CD4-positive, alpha-beta T cell treated with Interleukin-2 at 100 ng/mL for 4 hours (primary cell): ENCODE data around the gene HOXD3.

Source experiments
- DNase-seq: peaks from one replicate; pipeline ENCODE4 v3.0.0-alpha.2; 2020; ENCODE audit warnings: low spot score

The HOXD3 gene

DNA sequence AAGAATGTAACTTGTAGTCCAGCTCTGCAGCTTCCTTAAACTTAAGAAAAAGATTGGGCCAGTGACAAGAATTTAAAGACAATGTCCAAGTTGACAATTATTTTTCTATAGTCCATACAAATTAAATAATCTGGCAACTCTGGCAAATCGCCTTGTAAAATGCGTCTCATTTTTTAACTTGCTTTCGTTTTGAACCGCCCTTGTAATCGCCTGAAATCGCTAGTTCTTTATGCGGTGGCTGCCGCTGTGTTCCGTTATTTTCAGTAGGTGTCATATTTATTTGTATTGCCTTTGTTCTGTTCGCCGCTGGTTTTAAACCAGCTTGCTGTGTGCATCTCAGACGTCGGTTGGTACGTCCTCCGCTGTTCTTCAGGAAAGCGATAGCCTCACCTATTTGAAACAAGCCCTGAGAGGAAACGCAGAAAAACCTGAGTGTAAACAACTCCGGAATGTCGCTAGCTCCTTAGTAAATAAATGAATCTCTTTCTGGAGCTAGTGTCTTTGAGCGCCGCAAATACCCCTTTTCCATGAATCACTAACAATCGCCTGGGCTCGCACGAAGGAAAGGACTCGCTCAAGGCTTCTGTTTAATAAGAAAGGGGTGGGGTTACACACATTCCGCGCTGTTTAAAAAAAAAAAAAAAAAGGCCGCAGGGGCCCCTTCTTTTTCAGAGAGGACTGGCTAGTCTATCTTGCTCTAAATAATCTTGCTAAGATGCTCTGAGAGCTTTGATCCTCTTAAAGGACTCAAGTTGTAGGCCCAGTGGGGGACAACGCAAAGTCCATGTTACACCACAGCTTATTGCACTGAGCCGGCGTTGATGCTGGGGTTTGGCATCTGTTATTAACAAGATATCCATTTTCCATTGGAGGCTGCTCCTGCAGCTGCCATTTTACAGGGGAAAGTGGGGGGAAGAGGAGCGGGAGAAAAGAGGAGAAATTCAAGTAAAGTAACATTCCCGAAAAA is 24.6 kb upstream of the HOXD3 start:
- no peak for DNase-seq

DNA sequence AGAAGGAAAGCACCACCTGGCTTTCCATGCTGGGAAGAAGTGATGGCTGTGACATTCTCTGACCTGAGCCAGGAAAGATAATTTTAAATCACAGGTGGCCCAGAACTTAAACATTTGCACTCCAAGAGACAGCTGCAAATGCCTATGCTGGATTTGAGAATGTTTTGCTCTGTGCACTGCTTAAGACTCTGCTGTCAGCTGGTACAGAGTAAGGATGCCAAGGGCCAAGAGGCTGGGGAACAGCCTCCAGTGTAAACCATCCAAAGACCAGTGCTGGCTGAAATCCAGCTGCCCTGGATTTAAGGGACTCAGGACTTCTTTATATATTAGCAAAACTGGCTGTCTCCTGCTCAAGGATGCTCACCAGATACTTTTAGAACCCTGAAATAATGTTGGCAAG is 23.7 kb upstream of the HOXD3 start:
- no peak for DNase-seq

DNA sequence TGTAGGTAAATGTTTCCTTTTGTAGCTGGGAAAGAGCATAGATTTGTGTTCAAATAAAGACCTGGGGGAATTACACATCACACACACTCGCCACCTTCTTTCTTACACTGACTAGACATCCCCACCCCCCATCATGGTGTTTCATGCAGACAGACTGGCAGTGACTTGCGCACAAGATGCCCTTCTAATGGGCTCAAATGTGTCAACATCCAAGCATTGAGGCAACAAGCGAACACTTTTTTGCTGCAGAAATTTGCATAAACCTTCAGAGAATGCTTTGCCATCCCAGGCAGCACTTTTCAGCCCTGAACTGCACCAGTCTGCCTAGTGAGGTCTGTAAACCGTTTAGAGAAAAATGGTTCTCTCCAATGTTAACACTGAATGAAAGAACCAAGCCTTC is 23.1 kb upstream of the HOXD3 start:
- no peak for DNase-seq

DNA sequence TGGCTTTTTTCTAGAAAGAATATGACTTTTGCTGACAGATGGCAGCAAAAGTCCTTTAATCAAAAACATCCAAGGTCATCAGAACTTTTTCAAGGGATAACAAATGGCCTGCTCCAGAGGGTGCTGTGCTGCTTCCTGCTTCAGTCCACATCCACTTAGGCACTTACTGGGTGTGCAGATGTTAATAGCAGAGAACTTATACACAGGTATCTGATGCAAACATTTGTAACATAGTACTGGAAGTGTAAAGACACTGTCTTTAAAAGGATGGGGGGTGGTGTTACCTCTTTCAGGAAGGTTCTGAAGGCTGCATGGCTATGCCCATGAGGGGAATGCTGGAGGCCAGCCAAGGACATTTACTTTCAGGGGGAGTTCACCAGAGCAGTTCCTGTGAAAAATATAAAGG is 22.1 kb upstream of the HOXD3 start:
- DNase-seq: no peak

DNA sequence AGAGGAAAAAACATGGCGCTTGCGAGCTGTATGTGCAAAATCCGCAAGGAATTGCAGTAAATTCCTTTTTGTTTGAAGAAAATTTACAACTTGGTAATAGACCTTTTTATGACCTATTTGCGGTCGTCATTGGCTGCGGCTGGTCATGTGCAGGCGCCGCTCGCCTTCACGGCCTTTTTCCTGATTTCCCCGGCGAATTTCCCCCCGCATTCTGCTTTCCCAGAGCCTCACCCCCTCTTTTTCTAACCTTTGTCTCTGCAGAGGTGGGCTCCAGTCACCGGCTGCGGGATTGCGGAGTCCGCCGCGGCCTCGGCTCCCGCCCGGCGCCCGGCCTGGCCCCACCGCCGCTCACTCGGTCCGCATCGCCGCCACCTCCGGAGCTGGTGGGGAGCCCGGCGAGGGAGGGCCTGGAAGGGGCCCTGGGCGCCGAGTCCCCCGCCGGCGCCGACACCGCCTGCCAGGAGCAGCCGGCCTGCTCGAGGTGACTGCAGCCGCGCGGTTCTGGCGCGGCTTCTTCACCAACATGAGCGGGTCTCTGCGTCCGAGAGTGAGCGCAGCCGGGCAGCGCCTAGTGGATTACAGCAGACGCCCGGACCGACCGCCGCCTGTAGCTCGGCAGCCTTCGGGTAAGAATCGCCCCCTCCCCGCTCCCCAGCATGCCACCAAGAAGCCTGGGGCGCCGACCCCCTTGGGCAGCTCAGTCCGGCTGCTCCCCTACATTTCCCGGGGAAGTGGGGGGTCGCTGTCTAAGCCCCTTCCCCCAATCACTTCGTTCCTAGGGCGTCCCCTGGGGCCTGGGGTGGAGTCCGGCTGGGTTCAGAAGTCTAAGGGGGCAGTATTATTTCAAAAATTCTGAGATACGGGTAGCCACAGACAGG is 20.5 kb upstream of the HOXD3 start:
- DNase-seq: no peak

DNA sequence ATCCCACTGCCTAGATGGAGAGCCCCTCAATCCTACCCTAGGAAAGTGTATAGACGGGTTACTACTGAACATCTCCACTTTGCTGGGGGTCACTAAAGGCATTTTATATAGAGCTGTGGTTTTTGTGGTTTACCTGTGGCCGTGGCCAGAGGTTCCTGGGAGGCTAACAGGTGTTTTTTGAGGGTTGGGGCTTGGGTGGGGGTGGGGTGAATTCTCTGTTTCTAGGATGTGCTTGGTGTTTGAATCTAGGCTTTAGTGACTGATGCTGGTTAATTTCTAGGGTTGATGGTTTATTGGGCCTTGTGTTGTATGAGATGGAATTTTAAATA is 19.9 kb upstream of the HOXD3 start:
- DNase-seq: no peak

DNA sequence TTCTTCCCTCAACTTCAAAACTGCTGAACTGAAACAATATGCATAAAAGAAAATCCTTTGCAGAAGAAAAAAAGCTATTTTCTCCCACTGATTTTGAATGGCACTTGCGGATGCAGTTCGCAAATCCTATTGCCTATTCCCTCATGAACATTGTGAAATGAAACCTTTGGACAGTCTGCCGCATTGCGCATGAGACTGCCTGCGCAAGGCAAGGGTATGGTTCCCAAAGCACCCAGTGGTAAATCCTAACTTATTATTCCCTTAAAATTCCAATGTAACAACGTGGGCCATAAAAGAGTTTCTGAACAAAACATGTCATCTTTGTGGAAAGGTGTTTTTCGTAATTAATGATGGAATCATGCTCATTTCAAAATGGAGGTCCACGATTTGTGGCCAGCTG is 19.2 kb upstream of the HOXD3 start:
- DNase-seq: no peak

DNA sequence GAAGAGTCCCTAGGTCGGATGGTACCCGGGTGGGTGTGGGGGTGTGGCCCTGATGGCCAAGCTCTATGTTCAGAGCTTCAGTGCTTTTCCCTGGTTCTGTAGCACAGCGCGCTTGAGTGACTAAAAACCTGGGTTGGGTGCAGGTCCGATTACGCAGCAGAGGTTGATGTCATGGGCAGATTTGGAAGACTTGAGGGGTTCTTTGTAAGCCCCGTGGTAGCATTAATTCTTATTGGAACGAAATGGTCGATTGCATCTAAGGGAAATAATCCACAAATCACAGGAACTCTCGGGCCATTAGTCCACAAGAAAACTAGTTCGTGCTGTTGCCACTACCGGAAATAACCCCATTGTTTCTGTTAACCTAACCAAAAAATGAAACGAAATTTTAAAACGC is 18.6 kb upstream of the HOXD3 start:
- DNase-seq: no peak

DNA sequence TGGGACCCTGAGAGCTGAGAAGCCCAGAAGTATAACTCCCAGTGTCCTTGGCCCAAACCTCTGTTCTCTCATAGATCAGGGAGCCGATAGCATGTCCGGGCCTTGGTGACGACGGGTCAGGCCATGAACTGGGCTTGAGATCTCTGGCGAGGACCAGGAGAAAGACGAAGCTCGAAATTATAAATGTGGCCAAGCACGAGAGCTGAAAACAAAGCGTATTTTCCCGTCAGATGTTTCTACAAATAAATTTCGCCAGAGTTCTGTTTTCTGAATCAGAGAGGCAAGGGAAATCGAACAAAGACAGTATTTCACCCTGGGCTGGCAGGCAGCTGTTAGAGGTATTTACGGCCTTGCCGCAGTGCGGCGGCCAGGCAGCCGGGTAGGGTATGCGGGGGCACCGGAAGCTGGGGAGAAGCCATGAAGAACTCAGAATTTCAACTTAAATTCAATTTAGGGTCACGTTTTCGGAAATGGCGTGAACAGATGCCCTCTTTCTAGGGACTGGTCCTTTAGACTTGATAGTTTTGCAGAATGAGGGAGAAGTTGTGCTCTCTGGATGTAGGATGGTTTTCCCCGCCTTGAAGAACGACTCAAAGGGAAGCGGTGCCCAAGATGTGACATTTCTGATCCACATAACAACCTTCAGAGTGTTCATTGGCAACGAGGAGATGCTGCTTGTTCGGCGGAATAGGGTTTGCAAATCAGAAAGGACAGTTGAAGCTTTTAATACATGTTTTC is 18.0 kb upstream of the HOXD3 start:
- DNase-seq: no peak

DNA sequence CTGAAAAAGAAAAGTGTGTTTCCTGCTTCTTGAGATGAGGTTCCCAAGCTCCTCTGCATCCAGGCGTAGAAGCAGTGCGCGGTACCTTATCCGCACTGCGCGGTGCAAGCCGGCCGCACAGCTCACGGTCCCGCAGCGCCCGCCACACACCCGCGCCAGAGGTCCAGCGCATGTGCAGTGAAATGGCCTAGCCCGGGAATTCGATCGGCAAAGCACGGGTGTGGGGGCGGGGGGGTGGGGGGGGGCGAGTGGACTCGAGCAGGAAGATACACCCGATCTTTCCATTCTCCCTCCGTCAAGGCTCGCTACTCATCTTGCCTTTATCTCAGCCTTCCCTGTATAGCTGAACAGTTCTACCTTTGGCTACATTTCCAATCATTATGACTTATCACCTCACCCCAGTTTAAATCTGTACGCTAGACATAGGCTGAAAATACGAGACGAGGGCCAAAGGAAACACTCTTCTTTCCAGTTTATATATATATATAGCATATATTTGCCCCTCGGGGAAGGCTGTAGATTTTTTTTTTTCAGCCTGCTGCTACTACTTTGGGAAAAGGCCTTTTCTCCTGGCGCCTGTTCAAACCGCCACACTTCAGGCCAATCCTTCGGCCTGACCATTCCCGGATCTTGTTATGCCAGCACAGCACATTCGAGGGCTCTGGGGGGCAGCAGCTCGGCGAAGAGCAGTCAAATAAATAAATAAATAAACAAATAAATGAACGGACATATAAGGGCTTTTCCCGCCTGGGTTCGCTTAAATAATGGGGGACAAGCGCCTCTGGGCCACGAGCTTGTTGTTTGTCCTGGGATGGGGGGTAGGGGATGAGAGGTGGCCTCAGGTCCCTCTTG is 17.2 kb upstream of the HOXD3 start:
- no peak for DNase-seq

DNA sequence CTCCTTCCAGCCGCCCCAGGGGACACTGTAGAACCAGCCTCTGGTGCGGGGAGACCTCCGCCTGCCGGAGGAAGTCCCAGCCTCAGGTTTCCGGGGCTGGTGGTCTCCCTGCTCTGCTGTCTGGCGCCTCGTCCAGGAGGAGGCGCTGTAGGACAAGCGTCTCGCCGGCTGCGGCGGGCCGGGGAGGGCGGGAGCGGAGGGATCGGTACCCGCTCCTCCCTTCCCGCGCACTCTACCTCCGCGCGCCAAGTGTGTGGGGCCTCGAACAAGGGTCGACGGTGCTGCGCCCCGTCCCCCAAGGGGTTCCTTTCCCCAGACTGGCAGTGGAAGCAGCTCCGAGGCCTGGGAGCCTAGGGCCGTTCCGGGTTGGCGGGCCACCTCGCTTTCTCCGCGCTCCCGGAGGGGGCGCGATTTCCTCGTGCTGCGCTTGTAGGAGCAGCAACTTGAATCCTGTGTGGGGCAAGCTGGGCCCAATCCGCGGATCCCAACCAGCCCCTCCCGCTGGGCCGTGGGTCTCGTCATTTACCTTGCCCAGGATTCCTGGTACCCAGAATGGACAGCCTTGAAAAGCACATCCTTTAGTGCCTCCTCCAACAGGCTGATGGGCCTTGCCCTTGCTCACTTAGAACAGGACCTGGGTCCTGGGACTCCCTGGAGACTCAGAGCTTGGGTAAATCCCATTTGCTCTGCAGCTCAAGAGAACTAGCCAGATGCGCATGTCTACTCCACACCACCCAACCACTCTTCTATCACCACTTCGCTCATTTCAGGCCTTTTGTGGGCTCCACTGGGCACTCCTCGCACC is 16.4 kb upstream of the HOXD3 start:
- DNase-seq: peak; percentile 50

DNA sequence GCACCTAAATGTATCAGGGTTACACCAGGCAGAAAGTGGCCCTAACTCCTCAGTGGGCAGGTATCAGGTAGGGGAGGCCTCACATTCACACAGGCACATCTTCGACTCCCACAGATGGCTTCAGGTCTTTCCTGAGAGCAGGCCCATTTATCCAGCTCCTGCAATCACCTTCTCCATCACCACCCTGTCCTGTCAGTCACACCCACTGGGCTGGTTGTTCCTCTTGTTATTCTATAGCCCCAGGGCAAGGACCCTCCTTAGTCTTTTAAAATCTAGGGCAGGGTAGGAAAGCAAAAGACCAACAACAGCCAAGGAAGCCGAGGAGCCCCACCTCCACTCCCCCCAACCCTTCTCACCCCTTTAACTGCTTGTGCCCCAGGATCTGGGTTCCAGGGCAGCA is 14.8 kb upstream of the HOXD3 start:
- DNase-seq: no peak

DNA sequence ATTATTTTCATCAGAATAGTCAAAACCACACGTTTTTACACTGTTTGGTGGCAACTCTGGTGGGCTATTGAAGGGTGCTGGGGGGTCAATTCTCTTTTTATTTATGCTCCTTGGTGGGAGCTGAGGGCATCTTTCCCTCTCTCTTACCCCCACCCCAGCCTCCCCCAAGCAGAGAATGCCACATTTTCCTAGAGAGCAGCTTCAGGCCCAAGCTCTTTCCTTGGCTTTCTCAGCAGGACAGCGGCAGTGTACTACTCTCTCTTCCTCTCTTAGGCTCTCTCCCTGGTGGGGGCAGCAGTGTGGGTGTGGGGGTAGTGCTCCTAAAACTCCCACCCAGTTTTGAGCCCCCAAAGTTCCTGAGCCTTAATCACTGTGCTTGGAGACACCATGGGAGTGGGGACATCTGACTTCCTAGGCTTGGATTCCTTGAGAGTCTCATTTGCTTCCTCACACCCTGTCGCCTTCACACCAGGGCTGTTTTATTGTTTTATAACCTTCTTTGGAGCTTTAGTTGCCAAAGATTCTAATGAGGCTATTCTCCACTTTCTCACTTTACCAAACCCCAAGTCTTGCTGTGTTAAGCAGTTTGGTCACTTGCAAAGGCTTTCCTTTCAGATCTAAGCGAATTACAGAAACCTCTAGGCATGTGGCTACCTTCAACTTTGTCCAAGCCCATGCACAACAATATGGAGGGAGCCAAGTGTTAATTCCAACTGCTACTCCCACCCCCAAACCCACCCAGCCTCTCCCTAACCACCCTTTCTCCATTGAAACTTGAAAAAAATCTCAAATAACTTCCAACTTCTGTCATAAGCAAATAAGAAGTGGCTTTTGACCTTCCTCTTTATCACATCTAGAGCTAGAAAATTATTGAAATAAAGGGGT is 11.8 kb upstream of the HOXD3 start:
- no peak for DNase-seq

DNA sequence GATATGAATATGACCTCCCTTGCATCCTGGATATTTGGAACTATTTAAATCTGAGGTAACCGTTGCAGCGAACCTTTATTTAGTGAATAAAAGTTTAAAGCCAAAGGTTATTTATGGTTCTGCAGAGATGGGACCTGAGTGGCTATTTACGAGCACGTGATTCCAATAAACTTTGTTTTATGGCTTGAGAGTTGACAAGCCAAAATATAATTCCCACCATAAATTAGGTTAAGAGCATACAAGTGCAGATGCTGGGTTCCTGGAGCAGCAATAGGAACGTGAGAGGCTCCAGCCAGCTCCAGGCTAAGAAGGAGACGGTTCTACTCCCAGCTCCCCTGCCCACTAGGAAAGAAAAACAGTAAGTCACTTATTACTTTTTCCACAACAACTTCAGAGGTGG is 11.0 kb upstream of the HOXD3 start:
- DNase-seq: no peak

DNA sequence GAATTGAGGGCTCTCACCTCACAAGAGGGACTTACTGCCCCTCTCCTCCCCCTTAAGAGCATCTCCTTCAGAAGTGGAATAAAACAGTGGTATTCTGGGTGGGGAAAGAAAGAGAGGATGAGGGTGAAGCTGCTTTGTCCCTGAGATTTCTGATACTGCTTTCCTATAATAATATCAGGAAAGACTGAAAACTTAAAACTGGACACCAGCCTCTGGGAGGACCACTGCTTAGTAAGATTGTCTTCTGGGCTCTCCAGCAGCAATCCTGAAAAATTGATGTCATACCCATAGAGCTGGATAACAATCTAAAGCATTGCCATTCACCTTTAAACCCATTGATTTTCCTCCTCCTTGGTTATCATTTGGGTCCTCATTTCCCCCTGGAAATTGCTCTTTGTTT is 10.5 kb upstream of the HOXD3 start:
- DNase-seq: no peak

DNA sequence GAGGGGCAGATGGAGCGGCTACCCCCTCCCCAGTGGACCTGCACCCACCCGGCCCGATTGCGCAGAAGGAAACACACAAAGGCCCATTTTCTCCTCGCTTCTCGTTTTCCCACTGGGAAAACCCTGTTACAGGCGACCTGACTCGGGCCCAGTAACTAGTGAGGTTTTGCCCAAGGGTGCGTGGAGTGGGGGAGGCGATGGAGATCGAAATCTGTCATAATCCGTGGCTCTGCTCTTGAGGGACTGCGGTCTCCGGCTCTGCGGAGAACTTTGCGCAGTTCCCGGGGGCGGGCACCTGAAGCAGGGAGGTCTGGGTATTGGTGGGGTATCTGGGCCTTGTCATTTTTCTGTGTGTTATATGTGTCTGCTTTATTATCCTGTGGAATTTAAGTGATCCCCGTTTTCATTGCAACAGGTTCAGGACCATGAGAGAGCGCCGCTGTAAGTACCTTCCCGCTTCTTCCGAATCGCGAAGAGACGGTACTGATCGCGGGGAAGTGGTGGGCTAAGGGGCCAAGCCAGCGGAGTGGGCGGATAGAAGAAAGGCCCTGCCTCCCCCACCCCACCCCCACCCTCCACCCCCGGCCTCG is 9.8 kb upstream of the HOXD3 start:
- no peak for DNase-seq

DNA sequence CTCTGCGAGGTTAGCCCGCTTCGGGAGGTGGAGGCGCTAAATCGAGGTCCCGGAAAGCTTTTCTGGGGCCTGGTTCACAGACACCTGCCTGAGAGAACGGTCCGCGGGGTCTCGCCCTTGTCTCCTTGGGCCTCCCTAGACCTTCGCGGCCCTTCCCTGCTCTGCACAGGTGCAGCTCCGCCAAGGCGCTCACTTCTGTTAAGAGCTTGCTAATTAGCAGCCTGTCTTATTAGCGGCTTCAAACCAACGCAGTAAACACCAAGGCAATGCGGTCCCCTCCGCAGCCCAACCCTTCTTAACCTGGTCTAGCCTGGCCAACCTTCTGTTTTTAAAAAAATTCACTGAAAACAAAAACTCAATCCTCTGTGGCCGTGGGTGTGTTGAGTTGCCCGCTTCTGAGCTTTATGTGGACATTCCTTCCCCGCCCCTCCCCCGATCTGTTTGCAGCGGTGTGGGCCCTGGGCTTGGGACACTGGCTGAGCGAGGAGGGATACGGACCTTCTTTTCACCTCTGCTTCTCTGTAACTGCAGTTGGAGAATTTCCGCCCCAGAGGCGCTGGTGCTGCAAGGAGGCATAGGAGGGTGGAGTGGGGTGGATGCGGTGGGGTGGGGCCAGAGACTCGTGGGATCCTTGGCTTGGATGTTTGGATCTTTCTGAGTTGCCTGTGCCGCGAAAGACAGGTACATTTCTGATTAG is 9.2 kb upstream of the HOXD3 start:
- no peak for DNase-seq

DNA sequence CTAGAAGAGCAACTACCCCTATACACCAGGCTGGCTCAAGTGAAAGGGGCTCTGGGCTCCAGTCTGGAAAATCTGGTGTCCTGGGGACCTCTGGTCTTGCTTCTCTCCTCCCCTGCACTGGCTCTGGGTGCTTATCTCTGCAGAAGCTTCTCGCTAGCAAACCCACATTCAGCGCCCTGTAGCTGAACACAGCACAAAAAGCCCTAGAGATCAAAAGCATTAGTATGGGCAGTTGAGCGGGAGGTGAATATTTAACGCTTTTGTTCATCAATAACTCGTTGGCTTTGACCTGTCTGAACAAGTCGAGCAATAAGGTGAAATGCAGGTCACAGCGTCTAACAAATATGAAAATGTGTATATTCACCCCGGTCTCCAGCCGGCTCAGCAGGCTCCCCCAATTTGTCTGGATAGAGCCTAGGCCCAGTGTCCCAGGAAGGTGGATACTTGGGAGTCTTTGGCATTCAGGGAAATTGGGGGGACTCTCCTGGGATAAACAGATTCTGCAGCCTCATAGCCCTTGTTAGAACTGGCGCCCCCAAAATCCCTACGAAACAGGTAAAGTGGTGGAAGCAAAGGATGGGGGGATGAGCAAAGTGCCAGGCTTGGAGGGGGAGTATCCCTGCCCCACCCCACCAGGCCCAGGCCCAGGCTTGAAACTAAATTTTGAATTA is 8.2 kb upstream of the HOXD3 start:
- no peak for DNase-seq
